Body of pancreas (tissue), 4 donors: ENCODE data around the gene NSUN4.

Experiments
- CTCF ChIP-seq, 7 experiments: fragments of 450-650 bp in 4 of 7; fragments of 200-600 bp in 3 of 7; sonication (generic) in 3 of 7; IDR thresholded peaks; one replicate each; pipeline ENCODE4 v1.5.1; 2016 to 2019; ENCODE audit warnings: antibody characterized with exemption in 7 of 7
- POLR2A ChIP-seq, 3 donors: fragments of 450-650 bp; IDR thresholded peaks; one replicate each; pipeline ENCODE4 v1.6.1; 2016; ENCODE audit warnings: antibody characterized with exemption in 3 of 3, mild to moderate bottlenecking in 2 of 3

- TF ChIP-seq POLR2A (IDR thresholded peaks at IDR 0.05) (no peak), CTCF (IDR thresholded peaks at IDR 0.05) (no peak)
Observed at GRCh38 chr1:46372431-46372830, 31.8 kb downstream of the NSUN4 start.
